HG02642 (cell line): ENCODE data around the gene GPR139.

ENCODE experiments used
- ATAC-seq: cut with Tn5 transposase; IDR thresholded peaks from one replicate; pipeline ENCODE4 v1.9.1; 2021; ENCODE audit warnings: mild to moderate bottlenecking; ENCODE audit not compliant: unreplicated experiment, poor library complexity

The GPR139 gene

DNA sequence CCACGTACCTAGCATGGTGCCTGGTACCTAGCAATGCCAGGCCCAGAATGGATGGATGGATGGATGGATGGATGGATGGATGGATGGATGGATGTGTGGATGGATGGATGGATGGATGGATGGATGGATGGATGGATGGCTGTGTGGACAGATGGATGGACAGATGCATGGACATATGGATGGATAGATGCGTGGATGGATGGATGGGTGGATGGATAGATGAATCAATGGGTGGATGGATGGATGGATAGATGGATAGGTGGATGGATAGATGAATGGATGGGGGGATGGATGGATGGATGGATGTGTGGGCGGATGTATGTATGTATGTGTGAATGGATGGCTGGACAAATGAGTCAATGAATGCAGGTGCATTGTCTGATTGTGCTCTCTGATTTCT, 12.6 kb downstream of the GPR139 start:
- ATAC-seq, result no peak

GRCh38 chr16:20056436-20056835, 17.3 kb downstream of the GPR139 start:
- no peak for ATAC-seq

DNA sequence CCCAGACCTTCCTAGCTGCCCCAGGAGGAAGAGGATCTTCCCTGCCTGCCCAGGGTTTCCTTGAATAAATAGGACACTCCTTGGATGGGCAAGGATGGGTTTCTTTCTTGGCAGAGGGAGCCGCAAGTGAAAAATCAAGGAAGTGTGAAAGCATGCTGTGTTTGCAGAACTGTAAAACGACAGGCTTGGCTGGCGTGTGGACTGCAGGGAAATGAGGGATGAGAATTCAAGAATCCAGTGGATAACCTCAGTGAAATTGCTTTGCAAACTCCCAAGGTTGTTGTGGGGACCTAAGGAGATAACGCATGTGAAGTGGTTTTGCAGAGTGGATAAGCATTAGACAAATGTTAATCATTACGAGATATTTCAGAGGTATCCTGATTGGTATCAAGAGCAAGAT, 20.4 kb downstream of the GPR139 start:
- no peak for ATAC-seq

DNA sequence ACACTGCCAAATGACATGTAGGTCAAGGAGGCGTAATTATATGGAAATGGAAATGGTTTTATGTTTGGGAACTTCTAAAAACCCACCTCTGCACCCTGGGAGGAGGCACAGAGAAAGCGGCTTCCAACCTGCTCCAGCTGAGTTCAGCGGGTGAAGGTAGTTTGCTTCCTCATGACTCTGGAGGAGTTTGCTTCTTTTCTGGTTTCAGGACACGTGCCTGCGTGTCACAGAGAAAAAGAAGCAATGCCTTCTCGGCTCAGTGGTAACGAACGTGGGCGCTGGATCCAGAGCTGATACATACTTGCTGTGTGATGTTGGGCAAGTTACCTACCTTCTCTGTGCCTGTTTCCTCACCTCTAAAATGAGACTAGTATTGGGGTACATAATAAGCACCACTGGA, 22.1 kb downstream of the GPR139 start:
- no peak for ATAC-seq

- no peak for ATAC-seq
Measured at GRCh38 chr16:20051147-20051546, 22.5 kb downstream of the GPR139 start.

- no peak for ATAC-seq
Measured at GRCh38 chr16:20049831-20050230, 23.9 kb downstream of the GPR139 start.

DNA sequence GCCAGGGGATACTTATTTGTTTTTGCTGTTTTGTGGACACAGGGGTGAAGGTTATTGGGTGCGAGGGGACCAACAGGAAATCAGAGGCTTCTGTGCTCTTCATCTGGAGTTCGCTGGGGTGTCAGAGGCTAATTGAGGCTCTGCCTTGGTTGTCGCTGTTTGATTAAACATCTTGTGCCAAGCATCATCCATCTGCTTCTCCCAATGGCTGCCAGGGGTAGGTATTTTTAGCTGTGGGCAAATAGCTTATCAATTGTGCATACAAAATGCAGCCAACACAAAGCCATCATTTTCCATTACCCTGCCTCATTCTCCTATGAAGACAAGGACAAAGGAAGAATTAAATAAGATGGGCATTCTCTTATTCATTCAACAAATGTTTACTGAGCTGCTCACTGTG, 27.8 kb downstream of the GPR139 start:
- no peak for ATAC-seq

- ATAC-seq, result no peak
Measured at GRCh38 chr16:20042848-20043247, 30.8 kb downstream of the GPR139 start.

- no peak for ATAC-seq
Measured at GRCh38 chr16:20041924-20042596, 31.6 kb downstream of the GPR139 start.

- no peak for ATAC-seq
Measured at GRCh38 chr16:20040011-20040410, 33.7 kb downstream of the GPR139 start.

- no peak for ATAC-seq
Measured at GRCh38 chr16:20029611-20030010, 44.1 kb downstream of the GPR139 start.

- ATAC-seq, result no peak
Measured at GRCh38 chr16:20026361-20027072, 47.2 kb downstream of the GPR139 start.

GRCh38 chr16:20023190-20023589, 50.5 kb downstream of the GPR139 start:
- no peak for ATAC-seq

DNA sequence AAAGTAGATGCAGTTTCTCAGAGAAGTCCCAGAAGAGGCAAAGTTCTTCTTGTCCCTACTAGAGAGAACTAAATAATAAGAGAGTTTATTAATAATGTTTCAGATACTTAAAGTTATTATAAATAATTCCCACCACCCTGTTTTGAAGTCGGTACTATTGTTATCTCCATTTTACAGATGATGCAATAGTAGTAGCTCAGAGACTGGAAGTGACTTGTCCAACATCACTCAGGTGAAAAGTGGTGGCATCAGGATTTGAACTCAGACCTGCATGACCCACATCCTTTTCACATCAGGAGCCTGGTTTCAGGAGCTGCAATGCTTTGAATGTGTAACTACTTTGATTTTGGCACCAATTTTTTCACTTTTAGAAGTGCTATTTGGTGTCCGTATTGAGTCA, 52.7 kb downstream of the GPR139 start:
- ATAC-seq, result no peak

GRCh38 chr16:20020083-20020482, 53.6 kb downstream of the GPR139 start:
- ATAC-seq, result no peak

DNA sequence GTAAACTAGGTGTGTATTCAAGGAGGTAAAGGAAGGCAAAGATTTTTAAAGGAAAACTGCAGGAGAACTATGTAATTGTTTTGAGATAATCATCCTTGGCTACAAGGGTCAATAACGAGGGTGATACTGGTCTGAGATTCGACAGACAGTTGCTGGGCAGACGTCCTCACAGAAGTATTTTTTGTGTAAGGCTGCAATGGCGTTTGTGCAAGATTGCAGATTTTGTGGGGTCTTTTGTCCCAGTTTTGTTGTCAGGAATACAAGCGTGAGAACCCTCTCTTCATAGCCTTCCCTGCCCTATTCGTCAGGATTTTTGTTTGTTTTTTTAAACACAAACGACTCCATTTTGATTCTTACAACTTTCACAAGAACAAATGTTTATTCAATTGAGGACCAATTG, 57.5 kb downstream of the GPR139 start:
- ATAC-seq, result no peak

DNA sequence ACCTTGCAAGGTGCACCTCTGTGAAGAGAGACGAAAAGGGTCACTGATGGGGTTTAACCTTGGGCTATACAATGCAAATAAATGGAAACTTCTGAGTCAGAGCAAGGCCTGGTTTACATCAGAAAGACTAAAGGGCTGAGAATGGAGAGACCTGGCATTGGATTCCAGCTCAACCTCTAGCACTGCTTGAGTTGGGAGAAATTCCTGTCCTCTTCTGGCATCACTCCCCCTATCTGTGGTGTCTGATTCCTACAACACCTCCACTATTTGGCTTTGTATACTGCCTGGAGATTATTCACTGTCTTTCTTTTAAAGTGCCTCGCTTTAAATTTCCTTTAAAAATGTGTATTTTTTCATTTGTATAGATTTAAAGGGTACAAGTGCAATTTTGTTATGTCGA, 68.8 kb downstream of the GPR139 start:
- no peak for ATAC-seq

DNA sequence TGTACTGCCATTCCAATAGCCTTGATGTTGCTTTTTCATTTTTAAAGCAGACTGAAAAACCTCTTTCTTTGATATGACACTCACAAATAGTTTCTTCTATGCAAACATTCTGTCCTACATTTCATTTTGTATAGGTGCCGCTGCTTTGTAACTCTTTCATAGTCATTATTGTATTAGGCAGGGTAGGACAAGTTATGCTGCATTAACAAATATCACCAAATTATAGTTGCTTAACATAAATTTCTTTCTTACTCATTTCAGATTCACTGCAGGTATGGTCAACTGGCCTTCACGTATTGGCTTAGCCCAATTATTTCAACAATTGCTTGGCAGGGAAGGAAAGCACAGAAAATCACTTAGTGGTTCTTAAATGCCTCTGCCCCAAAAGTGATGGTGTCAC, 70.8 kb downstream of the GPR139 start:
- no peak for ATAC-seq

GRCh38 chr16:20001856-20002707, 71.6 kb downstream of the GPR139 start:
- ATAC-seq, result no peak

DNA sequence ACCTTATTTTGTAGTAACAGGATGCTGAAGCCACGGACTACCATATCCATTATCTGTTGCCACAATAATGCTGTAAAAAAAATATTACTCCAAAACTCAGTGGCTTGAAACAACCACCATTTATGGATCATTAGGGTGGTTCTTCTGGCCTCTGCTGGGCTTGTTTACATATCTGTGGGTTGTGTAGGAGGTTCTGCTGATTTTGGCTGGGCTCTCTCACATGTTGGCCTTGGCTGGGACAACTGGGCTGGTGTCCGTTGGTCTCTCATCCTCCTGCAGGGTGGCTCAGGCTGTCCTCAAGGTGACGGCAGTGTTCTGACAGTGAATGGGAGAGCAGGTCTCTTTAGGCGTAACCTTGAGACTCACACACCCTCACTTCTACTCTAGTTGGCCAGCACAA, 76.0 kb downstream of the GPR139 start:
- ATAC-seq, result no peak

DNA sequence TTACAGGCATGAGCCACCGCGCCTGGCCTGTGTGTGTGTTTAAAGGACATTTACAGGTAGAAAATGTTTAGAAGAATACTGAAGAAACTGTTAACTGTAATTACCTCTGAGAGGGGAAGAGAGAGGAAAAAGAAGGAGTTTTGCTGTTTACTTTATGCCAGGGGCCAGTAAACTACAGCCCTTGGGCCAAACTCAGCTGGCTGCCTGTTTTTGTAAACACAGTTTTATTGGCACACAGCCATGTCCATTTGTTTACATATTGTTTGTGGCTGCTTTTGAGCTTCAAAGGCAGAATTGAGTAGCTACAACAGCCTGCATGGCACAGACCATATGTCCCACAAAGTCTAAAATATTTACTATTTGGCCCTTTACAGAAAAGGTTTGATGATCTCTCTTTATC, 76.4 kb downstream of the GPR139 start:
- ATAC-seq, result no peak
